Smooth muscle cell (in vitro differentiated cells): Measurements from ENCODE around the gene COX5A. TPM values are rescaled to one million over a fixed set of nuclear protein-coding genes. Genes with fewer than 3 reads are reported as not detected.
"Not testable (repeated sequence)": the region's sequence is repeated elsewhere in the genome, so short reads cannot be mapped to it uniquely, and the experiment has no call there.

Source experiments
- DNase-seq: peaks from one replicate; lab custom pipeline; 2025; ENCODE audit not compliant: unreplicated experiment; lab: John Stamatoyannopoulos, UW
- H2AFZ ChIP-seq: fragments of 200-600 bp; sonication (generic); 2 replicates; pipeline ENCODE4 v1.6.0; 2016; ENCODE audit warnings: antibody characterized with exemption, low read depth, mild to moderate bottlenecking
- H3F3A ChIP-seq: fragments of 200-600 bp; sonication (generic); 2 replicates; pipeline ENCODE4 v1.6.0; 2017; ENCODE audit warnings: antibody characterized with exemption, low read depth
- H3K27ac ChIP-seq: fragments of 200-600 bp; sonication (generic); 2 replicates; pipeline ENCODE4 v1.5.1; 2016; ENCODE audit warnings: low read depth, mild to moderate bottlenecking
- H3K27me3 ChIP-seq: fragments of 200-600 bp; sonication (generic); 2 replicates; pipeline ENCODE4 v1.6.1; 2016; ENCODE audit warnings: low read depth, mild to moderate bottlenecking
- H3K36me3 ChIP-seq: fragments of 200-600 bp; sonication (generic); 2 replicates; pipeline ENCODE4 v1.5.1; 2016; ENCODE audit warnings: low read depth
- H3K4me1 ChIP-seq: fragments of 200-600 bp; sonication (generic); 2 replicates; pipeline ENCODE4 v1.5.1; 2016; ENCODE audit warnings: low read depth
- H3K4me2 ChIP-seq: fragments of 200-600 bp; sonication (generic); 2 replicates; pipeline ENCODE4 v1.6.0; 2016; ENCODE audit warnings: mild to moderate bottlenecking
- H3K4me3 ChIP-seq: fragments of 200-600 bp; sonication (generic); 2 replicates; pipeline ENCODE4 v1.5.1; 2016; ENCODE audit warnings: mild to moderate bottlenecking
- H3K79me2 ChIP-seq: fragments of 200-600 bp; sonication (generic); 2 replicates; pipeline ENCODE4 v1.6.0; 2016; ENCODE audit warnings: low read depth, mild to moderate bottlenecking
- H3K9ac ChIP-seq: fragments of 200-600 bp; sonication (generic); 2 replicates; pipeline ENCODE4 v1.6.0; 2016; ENCODE audit warnings: low read depth
- H3K9me3 ChIP-seq: fragments of 200-600 bp; sonication (generic); replicated peaks from 2 replicates; pipeline ENCODE4 v1.5.1; 2016; ENCODE audit warnings: low read depth
- H4K20me1 ChIP-seq: fragments of 200-600 bp; sonication (generic); 2 replicates; pipeline ENCODE4 v1.6.0; 2016; ENCODE audit warnings: low read depth
- WGBS: methylation state at CpG from one replicate; pipeline ENCODE4 v1.1.7; 2016; ENCODE audit warnings: low lambda C conversion rate; 5-methylcytosine and 5-hydroxymethylcytosine counted together
- polyA plus RNA-seq: library from polyadenylated mRNA; unstranded; fragments of >200 nt; fragmentation: Nextera tagmentation; extraction: Ambion mirVana; gene quantifications from 2 replicates; pipeline ENCODE4 v1.2.1, GENCODE V29; 2016
- total RNA-seq: library from RNA; depleted of rRNA; stranded (reverse); fragments of >200 nt; gene quantifications from 2 replicates; pipeline ENCODE4 v1.2.3, GENCODE V29; 2014
- TF ChIP-seq, protein P1 (sequence below): fragments of 200-600 bp; sonication (generic); IDR thresholded peaks from 2 replicates; pipeline ENCODE4 v1.5.1; 2017; ENCODE audit warnings: borderline replicate concordance, mild to moderate bottlenecking, antibody characterized with exemption; ENCODE audit not compliant: insufficient read depth, poor library complexity, severe bottlenecking

Gene COX5A
- total and polyA plus RNA-seq, 2 experiments from 2014 or later = 154 to 325 TPM

DNA sequence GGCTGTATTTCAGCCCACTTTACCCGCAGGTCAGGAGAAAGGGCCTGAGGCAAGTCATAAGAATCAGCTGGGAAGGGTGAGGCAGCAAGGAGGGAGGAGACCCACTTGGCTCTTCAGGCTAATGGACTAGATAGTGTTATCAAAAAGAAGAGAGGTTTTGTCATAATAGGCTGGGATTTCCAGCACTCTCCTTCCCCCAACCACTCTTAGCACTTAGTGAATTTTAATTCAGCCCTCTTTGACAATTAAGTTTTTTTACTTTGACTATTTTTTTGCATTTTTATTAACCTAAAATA is 47.3 kb downstream of the COX5A start:
- 0% methylated on average over 1 of the region's 1 CpG for WGBS
- peaks cover 4% of the 10 kb centered on the region for H3F3A ChIP-seq
- H3K27ac ChIP-seq = no peak overlapping the region
- peak overlapping the region; percentile 89 for H3K4me2 ChIP-seq
- no peaks in the 10 kb centered on the region for H3K36me3 ChIP-seq
- H4K20me1 ChIP-seq = no peaks in the 10 kb centered on the region
- no peaks in the 10 kb centered on the region for H3K27me3 ChIP-seq
- no peak for DNase-seq
- peak overlapping the region; percentile 84 for H3K9ac ChIP-seq
- TF ChIP-seq, protein P1, sequence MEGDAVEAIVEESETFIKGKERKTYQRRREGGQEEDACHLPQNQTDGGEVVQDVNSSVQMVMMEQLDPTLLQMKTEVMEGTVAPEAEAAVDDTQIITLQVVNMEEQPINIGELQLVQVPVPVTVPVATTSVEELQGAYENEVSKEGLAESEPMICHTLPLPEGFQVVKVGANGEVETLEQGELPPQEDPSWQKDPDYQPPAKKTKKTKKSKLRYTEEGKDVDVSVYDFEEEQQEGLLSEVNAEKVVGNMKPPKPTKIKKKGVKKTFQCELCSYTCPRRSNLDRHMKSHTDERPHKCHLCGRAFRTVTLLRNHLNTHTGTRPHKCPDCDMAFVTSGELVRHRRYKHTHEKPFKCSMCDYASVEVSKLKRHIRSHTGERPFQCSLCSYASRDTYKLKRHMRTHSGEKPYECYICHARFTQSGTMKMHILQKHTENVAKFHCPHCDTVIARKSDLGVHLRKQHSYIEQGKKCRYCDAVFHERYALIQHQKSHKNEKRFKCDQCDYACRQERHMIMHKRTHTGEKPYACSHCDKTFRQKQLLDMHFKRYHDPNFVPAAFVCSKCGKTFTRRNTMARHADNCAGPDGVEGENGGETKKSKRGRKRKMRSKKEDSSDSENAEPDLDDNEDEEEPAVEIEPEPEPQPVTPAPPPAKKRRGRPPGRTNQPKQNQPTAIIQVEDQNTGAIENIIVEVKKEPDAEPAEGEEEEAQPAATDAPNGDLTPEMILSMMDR = no peak
- peak overlapping the region; percentile 88 for H2AFZ ChIP-seq
- peak overlapping the region; percentile 85 for H3K4me3 ChIP-seq
- no peaks in the 10 kb centered on the region for H3K9me3 ChIP-seq
- peaks cover 5% of the 10 kb centered on the region for H3K79me2 ChIP-seq
- peaks cover 10% of the 10 kb centered on the region for H3K4me1 ChIP-seq

DNA sequence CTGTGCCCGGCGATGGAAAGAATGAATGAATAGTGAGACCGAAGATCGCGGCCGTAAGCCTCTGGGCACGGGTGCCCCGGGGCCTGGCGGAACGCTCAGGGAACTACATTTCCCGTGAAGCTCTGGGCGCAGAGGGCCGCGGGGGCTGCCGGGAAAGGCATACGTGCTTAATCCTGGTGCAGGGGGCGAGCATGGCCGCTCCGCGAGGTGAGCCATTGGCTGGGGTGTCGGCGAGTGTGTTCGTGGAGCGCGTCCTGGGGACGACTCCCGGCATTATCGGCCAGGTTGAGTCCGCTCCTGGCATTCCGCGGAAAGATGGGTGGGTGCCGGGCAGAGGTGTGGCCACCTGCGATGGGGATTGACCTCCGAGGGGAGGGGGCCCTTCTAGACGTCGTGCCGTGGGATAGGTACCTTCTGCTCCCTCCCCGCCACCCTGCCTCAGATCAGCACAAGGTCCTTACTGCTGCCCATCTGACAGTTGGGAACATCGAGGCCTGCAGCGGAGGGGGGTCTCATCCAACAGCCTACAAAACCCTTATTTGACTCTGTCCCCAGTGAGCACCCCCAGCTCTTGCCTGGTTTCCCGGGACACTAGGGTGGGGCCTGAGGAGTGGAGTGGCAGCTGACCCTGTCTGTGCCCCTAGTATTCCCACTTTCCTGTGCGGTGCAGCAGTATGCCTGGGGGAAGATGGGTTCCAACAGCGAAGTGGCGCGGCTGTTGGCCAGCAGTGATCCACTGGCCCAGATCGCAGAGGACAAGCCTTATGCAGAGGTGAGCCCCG is 47.8 kb downstream of the COX5A start, which contains the start of gene MPI:
Gene MPI, plus strand, starts transcription at position 160 of the 782 bp plus-strand sequence. Its CDS starts 32 bp downstream, at position 192.
- WGBS = 2% methylated on average over 43 of the region's 47 CpGs
- Histone ChIP-seq H4K20me1 (no peaks in the 10 kb centered on the region), H3K79me2 (peaks cover 5% of the 10 kb centered on the region), H3K4me1 (peaks cover 10% of the 10 kb centered on the region), H3K4me3 (peak within 1 kb of the TSS; percentile 85), H3K4me2 (peak within 1 kb of the TSS; percentile 89), H3K27me3 (no peaks in the 10 kb centered on the region), H2AFZ (peak within 1 kb of the TSS; percentile 88), H3F3A (peaks cover 4% of the 10 kb centered on the region), H3K9me3 (no peaks in the 10 kb centered on the region), H3K9ac (peak within 1 kb of the TSS; percentile 84), H3K36me3 (no peaks in the 10 kb centered on the region), H3K27ac (peak within 1 kb of the TSS; percentile 29)
- TF ChIP-seq, protein P1 = no peak
- DNase-seq = peak; percentile 57

DNA sequence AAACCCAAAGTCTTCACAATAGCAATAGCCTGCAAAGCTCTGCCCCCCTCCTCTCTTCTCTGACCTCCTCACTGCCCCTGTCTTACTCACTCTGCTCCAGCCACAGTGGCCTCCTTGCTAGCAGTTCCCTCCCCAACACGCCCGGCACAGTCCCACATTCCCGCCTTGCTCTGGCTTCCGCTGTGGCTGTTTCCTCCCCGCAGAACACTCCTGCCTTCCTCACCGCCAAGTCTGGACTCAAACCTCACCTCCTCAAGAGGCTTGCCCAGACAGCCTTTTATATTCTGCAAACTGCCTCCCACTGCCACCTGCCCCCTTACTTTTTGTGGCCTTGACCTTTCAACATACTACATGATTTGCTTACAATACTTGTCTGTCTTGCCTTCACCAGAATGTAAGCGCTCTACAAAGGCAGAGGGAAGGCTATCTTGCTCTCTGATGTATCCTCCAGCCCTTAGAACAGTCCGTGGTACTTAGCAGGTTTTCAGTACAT is 48.4 kb downstream of the COX5A start:
- no peaks in the 10 kb centered on the region for H4K20me1 ChIP-seq
- H3K27me3 ChIP-seq = no peaks in the 10 kb centered on the region
- peaks cover 10% of the 10 kb centered on the region for H3K4me1 ChIP-seq
- 13% methylated on average over 8 of the region's 8 CpGs for WGBS
- no peaks in the 10 kb centered on the region for H3K36me3 ChIP-seq
- peak; percentile 36 for DNase-seq
- no peaks in the 10 kb centered on the region for H3K9me3 ChIP-seq
- peaks cover 4% of the 10 kb centered on the region for H3F3A ChIP-seq
- peaks cover 5% of the 10 kb centered on the region for H3K79me2 ChIP-seq
- H3K4me3 ChIP-seq = peak overlapping the region; percentile 85
- peak overlapping the region; percentile 88 for H2AFZ ChIP-seq
- H3K9ac ChIP-seq = no peak overlapping the region
- TF ChIP-seq, protein P1 = no peak
- peak overlapping the region; percentile 14 for H3K27ac ChIP-seq
- peak overlapping the region; percentile 89 for H3K4me2 ChIP-seq

- H4K20me1 ChIP-seq = no peaks in the 10 kb centered on the region
- H3K4me2 ChIP-seq = peak overlapping the region; percentile 89
- no peaks in the 10 kb centered on the region for H3K9me3 ChIP-seq
- DNase-seq = no peak
- WGBS = 88% methylated on average over 4 of the region's 4 CpGs
- no peak overlapping the region for H3K4me3 ChIP-seq
- no peak overlapping the region for H3K9ac ChIP-seq
- H2AFZ ChIP-seq = no peak overlapping the region
- peaks cover 10% of the 10 kb centered on the region for H3K4me1 ChIP-seq
- peaks cover 5% of the 10 kb centered on the region for H3K79me2 ChIP-seq
- TF ChIP-seq, protein P1 = no peak
- H3K27me3 ChIP-seq = no peaks in the 10 kb centered on the region
- peaks cover 4% of the 10 kb centered on the region for H3F3A ChIP-seq
- H3K36me3 ChIP-seq = no peaks in the 10 kb centered on the region
- peak overlapping the region; percentile 29 for H3K27ac ChIP-seq
Measured at GRCh38 chr15:74888716-74889115, 49.2 kb downstream of the COX5A start.

- H3K79me2 ChIP-seq, H3K9ac ChIP-seq, H3K4me2 ChIP-seq, H3K9me3 ChIP-seq, H3K4me1 ChIP-seq, H3K36me3 ChIP-seq, H4K20me1 ChIP-seq, H2AFZ ChIP-seq, H3F3A ChIP-seq, H3K27ac ChIP-seq, DNase-seq, H3K27me3 ChIP-seq, H3K4me3 ChIP-seq: not testable (repeated sequence)
- WGBS = 71% methylated on average over 10 of the region's 10 CpGs
Measured at GRCh38 chr15:74887537-74888193, 50.2 kb downstream of the COX5A start.
